HepG2 (cell line): ENCODE results near the gene HOXA11. TPM values are rescaled to one million over a fixed set of nuclear protein-coding genes. Genes with fewer than 3 reads are reported as not detected.

Experiments used
- ESRRA ChIP-seq: sonication (generic); formaldehyde crosslinking; IDR thresholded peaks from 2 replicates; pipeline ENCODE4 v1.5.1; 2020; ENCODE audit warnings: mild to moderate bottlenecking, low read depth, missing genetic modification reagents
- HCFC1 ChIP-seq: fragments of 150-350 bp; IDR thresholded peaks from 2 replicates; pipeline ENCODE4 v1.6.1; 2014; ENCODE audit warnings: low read depth, low read length
- HNF4G ChIP-seq, 2 experiments: sonication (generic) in 1 of 2; formaldehyde crosslinking in 1 of 2; IDR thresholded peaks; 2 replicates each; pipeline versions ENCODE4 v1.4.0 to v1.6.1; 2011 to 2020; ENCODE audit warnings: borderline replicate concordance in 2 of 2, low read depth in 2 of 2, mild to moderate bottlenecking in 2 of 2, low read length in 1 of 2, missing genetic modification reagents in 1 of 2, moderate library complexity in 1 of 2
- JDP2 ChIP-seq: sonication (generic); formaldehyde crosslinking; IDR thresholded peaks from 2 replicates; pipeline ENCODE4 v1.8.1; 2022; ENCODE audit warnings: missing genetic modification reagents, borderline replicate concordance
- RAD21 ChIP-seq: fragments of 450-650 bp; formaldehyde crosslinking; IDR thresholded peaks from 2 replicates; pipeline ENCODE4 v1.5.0; 2020; ENCODE audit warnings: mild to moderate bottlenecking
- SNAPC2 ChIP-seq: sonication (generic); formaldehyde crosslinking; IDR thresholded peaks from 2 replicates; pipeline ENCODE4 v1.8.1; 2022; ENCODE audit warnings: mild to moderate bottlenecking, missing genetic modification reagents
- STAG1 ChIP-seq: sonication (generic); formaldehyde crosslinking; IDR thresholded peaks from 2 replicates; pipeline ENCODE4 v1.4.0; 2020; ENCODE audit warnings: missing genetic modification reagents
- TEAD2 ChIP-seq: sonication (generic); formaldehyde crosslinking; IDR thresholded peaks from 2 replicates; pipeline ENCODE4 v1.9.0; 2021; ENCODE audit warnings: missing genetic modification reagents
- TERF1 ChIP-seq: sonication (generic); formaldehyde crosslinking; IDR thresholded peaks from 2 replicates; pipeline ENCODE4 v1.8.0; 2022; ENCODE audit warnings: mild to moderate bottlenecking, missing genetic modification reagents, moderate library complexity
- THAP9 ChIP-seq: sonication (generic); formaldehyde crosslinking; IDR thresholded peaks from 2 replicates; pipeline ENCODE4; 2020; ENCODE audit warnings: missing genetic modification reagents, mild to moderate bottlenecking, borderline replicate concordance
- ZC3H4 ChIP-seq: sonication (generic); formaldehyde crosslinking; IDR thresholded peaks from 2 replicates; pipeline ENCODE4 v1.4.0; 2020; ENCODE audit warnings: missing genetic modification reagents, borderline replicate concordance
- ZFP37 ChIP-seq: sonication (generic); formaldehyde crosslinking; IDR thresholded peaks from 2 replicates; pipeline ENCODE4 v1.4.0; 2020; ENCODE audit warnings: missing genetic modification reagents, borderline replicate concordance
- ZKSCAN8 ChIP-seq: IDR thresholded peaks from 2 replicates; pipeline ENCODE4 v1.6.1; 2016; ENCODE audit warnings: borderline replicate concordance, missing genetic modification reagents, missing compliant biosample characterization
- ZNF225 ChIP-seq: sonication (generic); formaldehyde crosslinking; IDR thresholded peaks from 2 replicates; pipeline ENCODE4 v1.4.0; 2020; ENCODE audit warnings: mild to moderate bottlenecking, missing genetic modification reagents
- ZNF513 ChIP-seq: sonication (generic); formaldehyde crosslinking; conservative IDR thresholded peaks from 2 replicates; pipeline ENCODE4 v1.5.0; 2020; ENCODE audit warnings: missing genetic modification reagents
- ZNF543 ChIP-seq: sonication (generic); formaldehyde crosslinking; IDR thresholded peaks from 2 replicates; pipeline ENCODE4 v1.4.0; 2020; ENCODE audit warnings: mild to moderate bottlenecking, missing genetic modification reagents
- ZNF552 ChIP-seq: sonication (generic); formaldehyde crosslinking; IDR thresholded peaks from 2 replicates; pipeline ENCODE4 v1.9.0; 2022; ENCODE audit warnings: missing genetic modification reagents, mild to moderate bottlenecking, borderline replicate concordance
- ZNF639 ChIP-seq: conservative IDR thresholded peaks from 2 replicates; pipeline ENCODE4 v1.6.1; 2018; ENCODE audit warnings: missing genetic modification reagents
- ZNF720 ChIP-seq: sonication (generic); formaldehyde crosslinking; IDR thresholded peaks from 2 replicates; pipeline ENCODE4 v1.4.0; 2020; ENCODE audit warnings: missing genetic modification reagents
- ZNF772 ChIP-seq: sonication (generic); formaldehyde crosslinking; IDR thresholded peaks from 2 replicates; pipeline ENCODE4 v1.5.0; 2020; ENCODE audit warnings: mild to moderate bottlenecking, missing genetic modification reagents
- ZNF790 ChIP-seq: sonication (generic); formaldehyde crosslinking; IDR thresholded peaks from 2 replicates; pipeline ENCODE4 v1.8.0; 2022; ENCODE audit warnings: missing genetic modification reagents, mild to moderate bottlenecking, borderline replicate concordance
- ZNF850 ChIP-seq: sonication (generic); formaldehyde crosslinking; conservative IDR thresholded peaks from 2 replicates; pipeline ENCODE4 v1.9.0; 2021; ENCODE audit warnings: mild to moderate bottlenecking, missing genetic modification reagents
- ZNF891 ChIP-seq: sonication (generic); formaldehyde crosslinking; IDR thresholded peaks from 2 replicates; pipeline ENCODE4 v1.5.0; 2020; ENCODE audit warnings: mild to moderate bottlenecking, missing genetic modification reagents
- polyA plus RNA-seq, 8 experiments: library from polyadenylated mRNA; depleted of rRNA in 3 of 8; stranded (reverse) in 7 of 8; unstranded in 1 of 8; fragments of >200 nt; fragmentation: Illumina TruSeq in 4 of 8; extraction: Trizol in 4 of 8; gene quantifications; 2 replicates each; pipeline versions ENCODE4 v1.2.1 to v1.2.3, GENCODE V29; 2011 to 2016; ENCODE audit warnings: low read depth in 4 of 8, missing spikeins in 1 of 8, mixed read lengths in 1 of 8; ENCODE audit not compliant: insufficient read depth in 1 of 8
- total RNA-seq, 5 experiments: library from RNA; depleted of rRNA; stranded (reverse); fragments of >200 nt; fragmentation: Illumina TruSeq; extraction: Trizol; gene quantifications; 2 replicates each; pipeline ENCODE4 v1.2.3, GENCODE V29; 2016; ENCODE audit warnings: low read depth in 1 of 5

Gene HOXA11
- total and polyA plus RNA-seq, 2 of the 13 experiments (the other 11 are each of a cell fraction or from before 2014, with no cell fraction given): not detected

GRCh38 chr7:27150568-27151340 lies 34.3 kb downstream of the HOXA11 start (continued):
- TF ChIP-seq ZNF552 (CRISPR knock-in tag) (no peak; the same call in 1 of the 2 replicates), ESRRA (CRISPR knock-in tag) (no peak), ZNF225 (0 out of 2 replicates have a peak, but pooled peaks have one; percentile 22), THAP9 (CRISPR knock-in tag) (0 out of 2 replicates have a peak, but pooled peaks have one; percentile 23), ZFP37 (no peak), ZC3H4 (no peak), ZNF772 (no peak), JDP2 (CRISPR knock-in tag) (no peak), ZNF720 (CRISPR knock-in tag) (no peak), TERF1 (CRISPR knock-in tag) (no peak), ZNF891 (CRISPR knock-in tag) (peak; percentile 40), HNF4G (IDR thresholded peaks at IDR 0.05; ENCODE audit: borderline replicate concordance, low read depth, low read length) (no peak), HNF4G (CRISPR knock-in tag; IDR thresholded peaks at IDR 0.05; ENCODE audit: borderline replicate concordance, low read depth) (no peak), RAD21 (CRISPR knock-in tag) (peak; percentile 74), ZNF850 (no peak), STAG1 (CRISPR knock-in tag) (peak; percentile 47), ZNF639 (no peak), TEAD2 (no peak), ZNF543 (CRISPR knock-in tag) (no peak), ZNF790 (0 out of 2 replicates have a peak, but pooled peaks have one; percentile 20), ZKSCAN8 (CRISPR knock-in tag) (no peak), ZNF513 (no peak), SNAPC2 (CRISPR knock-in tag) (peak; percentile 51; the same call in 1 of the 2 replicates), HCFC1 (no peak)
